Adipocyte (in vitro differentiated cells): ENCODE measurements around the gene GABRR2.
A peak's percentile ranks its signal among the peaks of the same experiment; 100 is the strongest.
"Not testable (repeated sequence)": the region's sequence is repeated elsewhere in the genome, so short reads cannot be mapped to it uniquely, and the experiment has no call there.

ENCODE experiments used
- DNase-seq: peaks from one replicate; pipeline ENCODE4 v3.0.0-alpha.2; 2015; ENCODE audit warnings: low read depth
- H3K27me3 ChIP-seq: replicated peaks from 2 replicates; pipeline ENCODE4 v1.7.0; 2013; ENCODE audit warnings: mild to moderate bottlenecking, low read length, moderate library complexity; ENCODE audit not compliant: control insufficient read depth, insufficient read depth
- H3K36me3 ChIP-seq: 2 replicates; pipeline ENCODE4 v1.7.0; 2013; ENCODE audit warnings: low read length, mild to moderate bottlenecking, moderate library complexity; ENCODE audit not compliant: control insufficient read depth, insufficient read depth, severe bottlenecking
- H3K4me1 ChIP-seq: 2 replicates; pipeline ENCODE4 v1.7.0; 2013; ENCODE audit warnings: mild to moderate bottlenecking, low read length, moderate library complexity; ENCODE audit not compliant: control insufficient read depth, insufficient read depth
- H3K4me3 ChIP-seq: 2 replicates; pipeline ENCODE4 v1.7.0; 2013; ENCODE audit warnings: mild to moderate bottlenecking, low read length, moderate library complexity
- H3K9ac ChIP-seq: 2 replicates; pipeline ENCODE4 v1.7.0; 2013; ENCODE audit warnings: mild to moderate bottlenecking, low read length, moderate library complexity
- H3K9me3 ChIP-seq: 2 replicates; pipeline ENCODE4 v1.7.0; 2013; ENCODE audit warnings: mild to moderate bottlenecking, low read length, moderate library complexity; ENCODE audit not compliant: control insufficient read depth

Gene GABRR2

DNA sequence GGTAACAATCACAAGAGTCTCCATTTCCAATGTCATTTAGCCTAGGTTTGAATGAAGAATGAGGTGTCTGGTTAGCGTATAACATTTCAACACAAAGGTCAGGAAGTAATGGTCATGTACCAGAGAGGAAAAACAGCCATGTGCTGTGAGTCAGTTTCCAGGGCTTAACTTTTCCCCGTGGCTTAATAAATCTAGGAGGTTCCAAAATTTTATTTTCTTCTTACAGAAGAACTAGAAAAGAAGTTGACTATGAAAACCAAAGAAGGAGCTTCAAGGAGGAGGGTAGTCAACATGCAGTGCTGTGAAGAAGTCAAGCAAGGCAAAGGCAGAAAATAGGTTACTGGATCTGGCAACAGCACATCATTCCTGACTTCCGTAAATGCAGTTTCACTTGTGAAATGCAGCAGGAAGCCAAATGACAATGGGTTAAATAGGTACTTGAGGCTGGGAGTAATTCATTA is 8.4 kb upstream of the GABRR2 start:
- Histone ChIP-seq H3K9me3 (no peaks in the 10 kb centered on the region), H3K4me1 (peaks cover 8% of the 10 kb centered on the region), H3K9ac (no peak overlapping the region), H3K36me3 (peaks cover 29% of the 10 kb centered on the region), H3K27me3 (no peaks in the 10 kb centered on the region), H3K4me3 (no peak overlapping the region)
- DNase-seq, result no peak

DNA sequence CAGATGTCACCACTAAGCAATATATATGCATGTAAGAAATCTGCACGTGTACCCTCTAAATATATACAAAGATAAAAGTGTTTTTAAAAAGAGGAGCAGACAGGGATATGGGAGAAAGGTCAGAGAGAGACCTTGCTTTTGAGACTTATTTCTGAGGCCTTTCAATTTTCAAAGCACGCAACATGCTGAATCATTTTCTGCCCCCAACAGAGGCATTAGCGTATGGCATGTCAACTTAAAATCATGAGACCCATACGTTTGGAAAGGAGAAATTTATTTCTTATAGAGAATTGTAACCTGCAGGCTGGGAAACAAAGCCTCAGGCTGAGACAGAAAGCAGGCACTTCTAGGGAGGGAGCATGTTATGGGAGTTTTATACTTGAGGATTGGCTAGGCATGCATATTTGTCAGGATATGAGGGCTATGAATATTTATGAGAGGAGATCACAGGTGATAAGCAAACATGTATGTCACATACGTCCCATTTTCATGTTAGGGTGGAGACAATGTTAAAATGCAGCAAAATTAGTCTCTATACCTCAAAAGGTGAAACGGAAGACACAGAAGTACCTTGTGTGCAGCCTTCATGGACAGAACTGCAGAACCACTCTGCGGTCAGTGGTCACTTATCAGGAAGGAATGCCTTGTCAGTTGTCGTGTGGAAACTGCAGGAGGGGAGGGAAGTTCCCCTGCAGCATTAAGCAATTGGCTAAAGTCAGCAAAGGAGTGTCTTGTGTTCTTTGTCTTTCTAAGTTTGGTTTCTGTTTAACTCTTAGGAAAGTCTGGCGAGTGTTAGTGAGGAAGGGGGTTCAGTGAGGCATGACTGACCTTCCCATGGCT is 6.3 kb upstream of the GABRR2 start:
- no peak for DNase-seq
- Histone ChIP-seq H3K9ac (no peak overlapping the region), H3K4me3 (no peak overlapping the region), H3K4me1 (peaks cover 8% of the 10 kb centered on the region), H3K27me3 (no peaks in the 10 kb centered on the region), H3K36me3 (peaks cover 9% of the 10 kb centered on the region), H3K9me3 (no peaks in the 10 kb centered on the region)

DNA sequence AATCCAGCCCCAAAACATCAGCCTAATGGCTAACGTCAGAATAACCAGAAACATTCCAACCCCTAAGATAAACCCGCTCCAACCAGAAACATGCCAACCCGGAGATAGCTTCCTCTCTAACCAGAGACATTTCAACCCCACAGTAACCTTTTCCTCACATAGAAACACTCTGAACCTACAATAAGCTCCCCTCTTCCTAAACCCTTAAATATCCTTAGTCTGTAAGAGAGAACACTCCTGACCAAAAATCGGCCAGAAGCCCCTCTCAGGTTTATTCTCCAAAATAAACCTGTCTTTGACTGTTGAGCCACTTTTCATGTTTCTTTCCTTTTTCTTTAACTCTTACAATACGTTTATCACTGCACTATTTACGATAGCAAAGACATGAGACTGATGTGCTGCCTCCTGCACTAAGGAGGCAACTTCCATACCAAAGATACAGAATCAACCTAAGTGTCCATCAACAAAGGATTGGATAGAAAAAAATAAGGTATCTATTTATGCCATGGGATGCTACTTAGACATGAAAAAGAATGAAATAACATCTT is 5.0 kb upstream of the GABRR2 start:
- no peaks in the 10 kb centered on the region for H3K9me3 ChIP-seq
- H3K9ac ChIP-seq, result no peak overlapping the region
- peaks cover 4% of the 10 kb centered on the region for H3K36me3 ChIP-seq
- DNase-seq, result no peak
- no peaks in the 10 kb centered on the region for H3K27me3 ChIP-seq
- no peak overlapping the region for H3K4me3 ChIP-seq
- peaks cover 8% of the 10 kb centered on the region for H3K4me1 ChIP-seq

DNA sequence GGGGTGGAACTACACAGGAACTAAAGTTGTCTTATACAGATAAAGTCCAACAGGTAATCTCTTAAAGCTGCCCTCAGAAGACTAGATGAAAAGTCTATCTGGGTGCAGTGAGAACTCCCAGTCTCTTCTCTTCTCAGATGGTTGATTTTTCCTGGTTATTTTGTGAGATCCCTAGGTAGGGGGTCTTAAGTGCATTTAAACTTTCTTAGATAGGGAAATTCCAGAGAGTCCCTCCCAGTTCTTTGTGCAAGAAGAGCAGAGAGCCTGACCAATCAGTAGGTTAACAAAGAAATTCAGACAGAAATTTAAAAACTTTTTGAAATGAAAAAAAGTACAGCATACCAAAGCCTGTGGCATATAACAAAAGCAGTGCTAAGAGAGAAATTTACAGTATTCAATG is 2.0 kb upstream of the GABRR2 start:
- H3K36me3 ChIP-seq, result peaks cover 2% of the 10 kb centered on the region
- no peak for DNase-seq
- H3K4me1 ChIP-seq, result peaks cover 14% of the 10 kb centered on the region
- no peak overlapping the region for H3K4me3 ChIP-seq
- no peak overlapping the region for H3K9ac ChIP-seq
- H3K27me3 ChIP-seq, result no peaks in the 10 kb centered on the region
- H3K9me3 ChIP-seq, result no peaks in the 10 kb centered on the region

DNA sequence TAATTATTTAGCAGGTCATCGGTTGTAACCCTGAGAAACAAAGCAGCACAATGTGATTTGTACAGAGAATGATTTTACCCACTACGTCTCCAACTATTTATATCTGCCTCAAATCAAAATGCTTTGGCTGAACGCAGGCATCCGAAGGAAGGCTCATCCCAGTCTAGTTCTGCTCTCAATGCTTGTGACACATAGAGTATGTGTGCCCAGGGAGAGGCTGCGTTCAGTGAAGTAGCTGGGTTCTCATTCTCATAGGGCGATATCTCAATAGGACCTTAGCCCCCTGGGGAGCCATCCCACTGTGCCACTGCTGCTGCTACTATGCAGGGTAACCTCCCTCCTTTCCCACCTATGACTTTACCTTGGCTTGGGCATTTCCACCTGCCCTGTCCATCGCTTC is 407 bp downstream of the GABRR2 start:
- Histone ChIP-seq H3K4me3 (no peak overlapping the region), H3K9ac (no peak overlapping the region), H3K9me3 (no peaks in the 10 kb centered on the region), H3K27me3 (no peaks in the 10 kb centered on the region), H3K36me3 (peaks cover 2% of the 10 kb centered on the region), H3K4me1 (peaks cover 24% of the 10 kb centered on the region)
- DNase-seq, result no peak

DNA sequence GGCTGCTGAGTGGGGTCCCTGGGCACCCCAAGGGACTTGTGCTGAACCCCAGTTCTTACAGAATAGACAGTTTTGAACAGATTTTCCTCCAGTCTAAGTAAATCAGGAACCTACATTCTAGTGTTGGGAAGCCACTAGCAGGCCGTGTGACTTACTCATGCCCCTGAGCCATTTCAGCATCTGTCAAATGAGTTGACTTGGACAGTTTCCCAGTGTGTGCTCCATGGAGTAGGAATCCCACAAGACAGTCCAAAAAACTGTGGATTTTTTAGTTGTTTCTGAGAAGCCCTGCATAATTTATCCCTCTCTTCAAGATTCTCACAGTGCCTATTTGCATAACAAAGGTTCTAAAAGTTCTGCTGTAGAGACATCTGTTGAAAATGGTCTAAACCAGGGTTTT is 2.1 kb downstream of the GABRR2 start:
- Histone ChIP-seq H3K4me3 (peak overlapping the region; percentile 34), H3K36me3 (peaks cover 2% of the 10 kb centered on the region), H3K27me3 (peaks cover 3% of the 10 kb centered on the region), H3K9me3 (no peaks in the 10 kb centered on the region), H3K9ac (peak overlapping the region; percentile 13), H3K4me1 (peaks cover 24% of the 10 kb centered on the region)
- peak; percentile 85 for DNase-seq

DNA sequence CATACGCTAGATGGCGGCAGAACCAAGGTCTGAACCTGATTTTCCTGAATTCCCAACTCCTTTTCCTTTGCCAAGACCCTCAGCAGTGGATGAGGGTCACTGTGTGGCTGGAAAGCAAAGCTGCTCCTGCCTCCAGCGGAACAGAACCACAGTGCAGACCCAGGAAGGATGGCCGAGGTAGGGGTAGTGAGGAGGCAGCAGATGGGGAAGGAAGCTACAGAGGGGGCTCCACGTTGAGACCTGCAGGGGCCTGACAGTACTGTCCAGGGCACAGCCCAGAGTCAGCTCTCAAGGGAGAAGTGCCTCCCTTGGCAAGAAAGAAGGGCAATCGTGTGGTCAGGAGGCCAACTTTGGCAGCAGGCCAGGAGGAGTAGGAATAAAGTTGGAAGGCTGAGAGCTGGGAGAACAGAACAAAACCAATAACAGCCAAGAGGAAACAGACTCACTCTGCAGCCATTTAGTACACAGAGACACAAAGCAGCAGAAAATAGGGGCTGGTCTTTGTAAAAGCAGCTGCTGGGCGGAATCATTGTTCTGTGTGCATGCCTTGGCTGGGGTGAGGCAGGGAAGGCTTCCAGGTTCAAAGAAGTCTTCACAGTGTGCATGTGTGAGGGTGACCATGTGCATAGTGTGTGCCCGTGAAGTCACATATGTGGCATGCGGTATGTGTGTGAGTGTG is 3.1 kb downstream of the GABRR2 start:
- no peaks in the 10 kb centered on the region for H3K9me3 ChIP-seq
- H3K36me3 ChIP-seq, result peaks cover 2% of the 10 kb centered on the region
- H3K27me3 ChIP-seq, result peaks cover 9% of the 10 kb centered on the region
- DNase-seq, result peak; percentile 57
- peak overlapping the region; percentile 34 for H3K4me3 ChIP-seq
- H3K9ac ChIP-seq, result peak overlapping the region; percentile 13
- H3K4me1 ChIP-seq, result peaks cover 24% of the 10 kb centered on the region

DNA sequence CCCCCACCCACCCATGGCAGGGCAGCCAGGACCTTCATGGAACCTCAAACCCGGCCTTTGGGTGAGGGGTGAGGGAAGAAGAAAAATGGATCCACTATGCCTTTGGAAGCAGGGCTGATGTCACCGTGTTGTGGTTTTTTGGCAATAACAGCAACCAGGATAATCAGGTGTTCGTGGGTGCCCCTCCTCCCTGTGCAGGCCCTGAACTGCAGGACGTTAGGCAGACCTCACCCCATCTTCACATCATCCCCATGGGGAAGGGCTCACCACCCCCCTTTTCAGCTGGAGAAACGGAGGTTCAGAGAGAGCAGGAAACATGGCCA is 3.6 kb downstream of the GABRR2 start:
- H3K36me3 ChIP-seq, result peaks cover 2% of the 10 kb centered on the region
- no peak overlapping the region for H3K9ac ChIP-seq
- peaks cover 13% of the 10 kb centered on the region for H3K27me3 ChIP-seq
- H3K4me1 ChIP-seq, result peaks cover 24% of the 10 kb centered on the region
- no peaks in the 10 kb centered on the region for H3K9me3 ChIP-seq
- peak overlapping the region; percentile 34 for H3K4me3 ChIP-seq
- DNase-seq, result no peak

DNA sequence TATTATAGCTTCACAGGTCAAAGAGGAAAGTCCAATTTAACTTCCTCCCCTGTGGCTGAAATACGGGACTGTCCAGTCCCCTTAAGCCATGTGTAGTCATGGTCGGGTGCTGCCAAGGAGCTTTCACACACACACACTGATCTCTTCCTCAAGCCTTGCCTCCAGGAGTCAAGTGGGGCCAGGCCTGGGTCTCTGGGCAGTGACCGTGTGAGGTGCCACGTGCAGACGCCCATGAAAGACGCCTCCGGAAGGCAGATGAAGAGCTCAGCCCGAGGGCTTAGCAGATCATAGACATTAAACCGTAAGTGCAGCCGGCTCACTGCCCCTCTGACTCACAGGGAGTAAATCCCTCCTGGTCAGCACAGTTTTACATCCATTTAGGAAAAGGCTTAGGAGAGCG is 4.2 kb downstream of the GABRR2 start:
- H3K9me3 ChIP-seq, result no peaks in the 10 kb centered on the region
- H3K36me3 ChIP-seq, result peaks cover 2% of the 10 kb centered on the region
- H3K9ac ChIP-seq, result no peak overlapping the region
- no peak overlapping the region for H3K4me3 ChIP-seq
- peaks cover 13% of the 10 kb centered on the region for H3K27me3 ChIP-seq
- DNase-seq, result peak; percentile 62
- peaks cover 24% of the 10 kb centered on the region for H3K4me1 ChIP-seq

DNA sequence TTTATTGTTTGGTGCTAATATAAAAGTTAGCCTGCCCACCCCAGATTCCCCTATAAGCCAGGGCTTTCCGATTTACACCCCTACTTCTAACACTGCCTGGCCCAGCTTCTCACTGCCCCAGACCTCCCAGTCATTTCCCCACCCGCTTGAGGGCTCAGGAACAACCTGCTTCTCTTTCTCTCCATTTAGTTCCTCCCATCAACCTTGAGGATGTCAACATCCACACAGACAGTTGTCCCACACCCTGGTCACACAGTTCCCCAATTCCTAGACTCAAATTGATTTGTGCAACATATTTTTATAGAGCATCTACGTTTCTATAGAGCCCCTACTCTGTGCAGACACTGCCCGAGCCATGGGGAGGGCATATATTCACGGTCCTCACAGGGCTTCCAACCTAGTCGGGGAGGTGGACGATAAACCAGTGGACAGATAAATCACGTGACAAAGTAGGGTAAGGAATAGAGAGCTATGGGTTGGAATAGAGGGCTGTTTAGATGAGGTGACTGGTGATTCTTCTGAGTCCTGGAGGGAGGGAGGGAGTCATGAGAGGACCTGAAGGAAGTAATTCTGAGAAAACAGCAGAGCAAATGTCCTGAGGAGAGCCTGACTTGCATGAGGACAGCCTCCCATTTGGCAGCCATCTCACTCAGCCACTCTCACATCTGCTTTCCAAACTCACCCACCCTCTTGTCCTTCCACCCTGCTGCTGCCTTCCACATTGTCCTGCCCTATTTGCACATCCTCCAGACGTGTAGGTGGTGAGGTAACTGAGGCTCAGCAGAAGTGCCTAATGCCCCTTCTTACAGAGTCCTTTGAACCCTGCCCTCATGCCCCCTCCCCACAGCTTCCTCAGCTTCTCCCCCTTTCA is 6.3 kb downstream of the GABRR2 start:
- no peak overlapping the region for H3K9ac ChIP-seq
- no peak overlapping the region for H3K4me3 ChIP-seq
- H3K36me3 ChIP-seq, result no peaks in the 10 kb centered on the region
- DNase-seq, result no peak
- H3K9me3 ChIP-seq, result peaks cover under 1% of the 10 kb centered on the region
- peaks cover 14% of the 10 kb centered on the region for H3K27me3 ChIP-seq
- peaks cover 24% of the 10 kb centered on the region for H3K4me1 ChIP-seq

DNA sequence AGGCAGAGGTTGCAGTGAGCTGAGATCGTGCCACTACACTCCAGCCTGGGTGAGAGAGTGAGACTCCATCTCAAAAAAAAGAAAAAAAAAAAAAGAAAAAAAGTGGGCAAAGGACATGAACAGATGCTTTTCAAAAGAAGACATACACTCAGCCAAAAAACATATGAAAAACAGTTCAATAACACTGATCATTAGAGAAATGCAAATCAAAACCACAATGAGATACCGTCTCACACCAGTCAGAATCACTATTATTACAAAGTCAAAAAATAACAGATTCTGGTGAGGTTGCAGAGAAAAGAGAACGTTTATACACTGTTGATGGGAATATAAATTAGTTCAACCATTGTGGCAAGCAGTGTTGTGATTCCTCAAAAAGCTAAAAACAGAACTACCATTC is 10.6 kb downstream of the GABRR2 start:
- H3K4me3 ChIP-seq, H3K9me3 ChIP-seq, H3K9ac ChIP-seq, DNase-seq, H3K36me3 ChIP-seq, H3K4me1 ChIP-seq: not testable (repeated sequence)
- H3K27me3 ChIP-seq, result peaks cover 27% of the 10 kb centered on the region
